HuH-7 (cell line): ENCODE results near the gene STIM1.
A peak's percentile ranks its signal among the peaks of the same experiment; 100 is the strongest.

Experiments used
- DNase-seq: peaks from one replicate; pipeline ENCODE4 v3.0.0; 2011; ENCODE audit warnings: low spot score

Gene STIM1

GRCh38 chr11:3916962-3917361 is 61.5 kb downstream of the STIM1 start:
- no peak for DNase-seq

- no peak for DNase-seq
Observed at GRCh38 chr11:3920148-3920852, 64.8 kb downstream of the STIM1 start.

GRCh38 chr11:3922056-3922455 is 66.6 kb downstream of the STIM1 start:
- no peak for DNase-seq

GRCh38 chr11:3925513-3925912 is 70.0 kb downstream of the STIM1 start:
- DNase-seq, result no peak

GRCh38 chr11:3926458-3927095 is 71.1 kb downstream of the STIM1 start:
- DNase-seq, result no peak

- no peak for DNase-seq
Observed at GRCh38 chr11:3927129-3927796, 71.8 kb downstream of the STIM1 start.

- no peak for DNase-seq
Observed at GRCh38 chr11:3929232-3929631, 73.8 kb downstream of the STIM1 start.

GRCh38 chr11:3929649-3930048 is 74.2 kb downstream of the STIM1 start:
- no peak for DNase-seq

- no peak for DNase-seq
Observed at GRCh38 chr11:3932698-3933097, 77.2 kb downstream of the STIM1 start.

- DNase-seq, result peak; percentile 26
Observed at GRCh38 chr11:3933165-3933628, 77.7 kb downstream of the STIM1 start.

- no peak for DNase-seq
Observed at GRCh38 chr11:3934658-3935057, 79.2 kb downstream of the STIM1 start.

- DNase-seq, result no peak
Observed at GRCh38 chr11:3936517-3936916, 81.1 kb downstream of the STIM1 start.

GRCh38 chr11:3939211-3939610 is 83.7 kb downstream of the STIM1 start:
- DNase-seq, result no peak

- DNase-seq, result no peak
Observed at GRCh38 chr11:3939651-3940190, 84.3 kb downstream of the STIM1 start.

GRCh38 chr11:3942160-3942955 is 86.9 kb downstream of the STIM1 start:
- DNase-seq, result no peak

- DNase-seq, result no peak
Observed at GRCh38 chr11:3942956-3943497, 87.6 kb downstream of the STIM1 start.

GRCh38 chr11:3944198-3944597 is 88.7 kb downstream of the STIM1 start:
- DNase-seq, result no peak

GRCh38 chr11:3946455-3947017 is 91.1 kb downstream of the STIM1 start:
- no peak for DNase-seq

GRCh38 chr11:3947061-3947460 is 91.6 kb downstream of the STIM1 start:
- DNase-seq, result no peak

- DNase-seq, result no peak
Observed at GRCh38 chr11:3949125-3949524, 93.7 kb downstream of the STIM1 start.

GRCh38 chr11:3950996-3951660 is 95.7 kb downstream of the STIM1 start:
- no peak for DNase-seq
